Neutrophil (primary cell): ENCODE data around the gene KIF23.

ENCODE experiments used
- H3K27ac ChIP-seq: fragments of 200-600 bp; sonication (generic); 2 replicates; pipeline ENCODE4 v1.5.1; 2016; ENCODE audit warnings: mild to moderate bottlenecking, moderate library complexity
- H3K27me3 ChIP-seq: fragments of 200-600 bp; sonication (generic); 2 replicates; pipeline ENCODE4 v1.6.0; 2016; ENCODE audit warnings: mild to moderate bottlenecking
- H3K36me3 ChIP-seq: fragments of 200-600 bp; sonication (generic); 2 replicates; pipeline ENCODE4 v1.5.1; 2017
- H3K4me1 ChIP-seq, 2 experiments: fragments of 200-600 bp in 1 of 2; sonication (generic) in 1 of 2; 1 replicate in 1 of 2; 2 replicates in 1 of 2; pipeline versions ENCODE4 v1.5.1 to v1.6.1; 2013 to 2016; ENCODE audit warnings: low read depth in 1 of 2, low read length in 1 of 2, mild to moderate bottlenecking in 1 of 2, moderate library complexity in 1 of 2; ENCODE audit not compliant: control insufficient read depth in 1 of 2, insufficient read depth in 1 of 2
- H3K4me3 ChIP-seq, 2 experiments: fragments of 200-600 bp in 1 of 2; sonication (generic) in 1 of 2; 1 replicate in 1 of 2; 2 replicates in 1 of 2; pipeline ENCODE4 v1.5.1; 2013 to 2016; ENCODE audit warnings: low read depth in 1 of 2, low read length in 1 of 2, mild to moderate bottlenecking in 1 of 2, moderate library complexity in 1 of 2
- H3K9me3 ChIP-seq: fragments of 200-600 bp; sonication (generic); 2 replicates; pipeline ENCODE4 v1.5.1; 2016
- CTCF ChIP-seq: fragments of 200-600 bp; sonication (generic); IDR thresholded peaks from 2 replicates; pipeline ENCODE4 v1.5.1; 2016; ENCODE audit warnings: antibody characterized with exemption

Gene KIF23

GRCh38 chr15:69424001-69424400 lies 9.9 kb downstream of the KIF23 start:
- no peak for TF ChIP-seq CTCF
- no peak overlapping the region for H3K4me3 ChIP-seq
- H3K9me3 ChIP-seq = no peaks in the 10 kb centered on the region
- no peak overlapping the region for H3K27ac ChIP-seq
- no peaks in the 10 kb centered on the region for H3K4me1 ChIP-seq
- H3K27me3 ChIP-seq = no peaks in the 10 kb centered on the region
- peaks cover 60% of the 10 kb centered on the region for H3K36me3 ChIP-seq

GRCh38 chr15:69424748-69425413 lies 10.7 kb downstream of the KIF23 start:
- Histone ChIP-seq H3K4me3 (no peak overlapping the region), H3K27me3 (no peaks in the 10 kb centered on the region), H3K9me3 (no peaks in the 10 kb centered on the region), H3K27ac (no peak overlapping the region), H3K36me3 (peaks cover 60% of the 10 kb centered on the region), H3K4me1 (no peaks in the 10 kb centered on the region)
- TF ChIP-seq CTCF = no peak

GRCh38 chr15:69433831-69434230 lies 19.7 kb downstream of the KIF23 start:
- H3K9me3 ChIP-seq = no peaks in the 10 kb centered on the region
- peaks cover 22 to 29% of the 10 kb centered on the region in 2 experiments for H3K4me1 ChIP-seq
- no peak overlapping the region for H3K27ac ChIP-seq
- no peak overlapping the region for H3K4me3 ChIP-seq
- H3K27me3 ChIP-seq = no peaks in the 10 kb centered on the region
- peaks cover 35% of the 10 kb centered on the region for H3K36me3 ChIP-seq
- no peak for TF ChIP-seq CTCF

GRCh38 chr15:69434238-69434637 lies 20.1 kb downstream of the KIF23 start:
- Histone ChIP-seq H3K27me3 (no peaks in the 10 kb centered on the region), H3K9me3 (no peaks in the 10 kb centered on the region), H3K36me3 (peaks cover 31% of the 10 kb centered on the region), H3K27ac (no peak overlapping the region), H3K4me3 (no peak overlapping the region), H3K4me1 (peaks cover 22 to 29% of the 10 kb centered on the region in 2 experiments)
- no peak for TF ChIP-seq CTCF

GRCh38 chr15:69434679-69435078 lies 20.5 kb downstream of the KIF23 start:
- TF ChIP-seq CTCF = no peak
- H3K4me1 ChIP-seq = peaks cover 22 to 31% of the 10 kb centered on the region in 2 experiments
- H3K4me3 ChIP-seq = no peak overlapping the region
- no peaks in the 10 kb centered on the region for H3K9me3 ChIP-seq
- H3K27ac ChIP-seq = no peak overlapping the region
- H3K27me3 ChIP-seq = no peaks in the 10 kb centered on the region
- H3K36me3 ChIP-seq = peaks cover 26% of the 10 kb centered on the region
